Psoas muscle (tissue), 8 donors: ENCODE measurements around the gene PARD6B. TPM values are rescaled to one million over a fixed set of nuclear protein-coding genes. Genes with fewer than 3 reads are reported as not detected.

ENCODE experiments used
- ATAC-seq, 4 donors: fragments of 200-7000 bp; cut with Tn5 transposase; one replicate each; pipeline ENCODE4 v1.9.1; 2020; ENCODE audit warnings: moderate library complexity in 3 of 4, mild to moderate bottlenecking in 2 of 4
- DNase-seq, 2 donors: peaks; one replicate each; pipeline ENCODE4 v3.0.0-alpha.2; 2020
- H3K27ac ChIP-seq: fragments of 200-600 bp; one replicate; pipeline ENCODE4 v1.8.0; 2022
- H3K27me3 ChIP-seq, 3 donors: fragments of 200-600 bp in 1 of 3; one replicate each; pipeline versions ENCODE4 v1.6.1 to v1.8.0; 2013 to 2022; ENCODE audit warnings: low read length in 2 of 3, mild to moderate bottlenecking in 2 of 3, moderate library complexity in 1 of 3; ENCODE audit not compliant: insufficient read depth in 3 of 3
- H3K36me3 ChIP-seq, 2 donors: fragments of 200-600 bp in 1 of 2; one replicate each; pipeline versions ENCODE4 v1.6.1 to v1.8.0; 2013 to 2022; ENCODE audit warnings: low read depth in 1 of 2, mild to moderate bottlenecking in 1 of 2, moderate library complexity in 1 of 2; ENCODE audit not compliant: insufficient read depth in 1 of 2
- H3K4me1 ChIP-seq: fragments of 200-600 bp; one replicate; pipeline ENCODE4 v1.8.0; 2022
- H3K4me3 ChIP-seq: fragments of 200-600 bp; one replicate; pipeline ENCODE4 v1.8.0; 2022; ENCODE audit warnings: mild to moderate bottlenecking
- H3K9me3 ChIP-seq: fragments of 200-600 bp; one replicate; pipeline ENCODE4 v1.8.0; 2022
- WGBS, 3 donors: extraction: QIAGEN DNeasy Blood & Tissue Kit; methylation state at CpG; one replicate each; pipeline versions ENCODE4 v1.1.6 to v1.1.7; 2013; 5-methylcytosine and 5-hydroxymethylcytosine counted together
- intact Hi-C, 2 donors: fragments of 100-400 bp; cut with DNase I; formaldehyde crosslinking; loops; one replicate each; pipeline versions ENCODE4 v1.11.0 to v1.14.2; 2022
- polyA plus RNA-seq, 3 donors: library from polyadenylated mRNA; stranded (reverse); fragments of 200-250 nt; gene quantifications; one replicate each; pipeline ENCODE4 v1.2.3, GENCODE V29; 2013
- total RNA-seq, 4 donors: library from RNA; stranded (reverse); fragmentation: NEBNext Ultra II Directional in 2 of 4; extraction: Animal tissue kit (Norgen Biotek cat#: 25700) in 2 of 4; gene quantifications; one replicate each; pipeline versions ENCODE4 v1.2.1 to v1.2.4, GENCODE V29; 2021 to 2023
- TF ChIP-seq, protein P1 (sequence below): fragments of 200-600 bp; IDR thresholded peaks from one replicate; pipeline ENCODE4 v1.8.0; 2022; ENCODE audit warnings: antibody characterized with exemption
- donor health status: healthy with polysubstance abuse.
- donor health status: DM: no; HTN: no; CAD: no; lungs with moderate emphysema.
- donor health status: Bipolar disorder and iron deficiency.
- donor health status: healthy.
- donor health status: DM: yes; HTN: yes; CAD: no.
- donor health status: DM: no; HTN: no; CAD: no.
- donor health status: DM: no; HTN: no; CAD: no.
- donor health status: DM: yes; HTN: yes; CAD: no.

PARD6B gene
- total and polyA plus RNA-seq, 7 donors, result 0.27 to 5.0 (median 0.97) TPM

GRCh38 chr20:50734730-50735679 lies 3.6 kb downstream of the PARD6B start:
- 94 to 96% (median 95%) methylated on average over 9 of the region's 9 CpGs for WGBS, 3 donors
- no peak for ATAC-seq
- intact Hi-C loops, result no loop called here
- Histone ChIP-seq H3K27me3 (no peaks in the 10 kb centered on the region), H3K4me3 (no peak overlapping the region), H3K4me1 (peaks cover 9% of the 10 kb centered on the region), H3K27ac (no peak overlapping the region), H3K9me3 (no peaks in the 10 kb centered on the region), H3K36me3 (no peaks in the 10 kb centered on the region)
- TF ChIP-seq, protein P1, sequence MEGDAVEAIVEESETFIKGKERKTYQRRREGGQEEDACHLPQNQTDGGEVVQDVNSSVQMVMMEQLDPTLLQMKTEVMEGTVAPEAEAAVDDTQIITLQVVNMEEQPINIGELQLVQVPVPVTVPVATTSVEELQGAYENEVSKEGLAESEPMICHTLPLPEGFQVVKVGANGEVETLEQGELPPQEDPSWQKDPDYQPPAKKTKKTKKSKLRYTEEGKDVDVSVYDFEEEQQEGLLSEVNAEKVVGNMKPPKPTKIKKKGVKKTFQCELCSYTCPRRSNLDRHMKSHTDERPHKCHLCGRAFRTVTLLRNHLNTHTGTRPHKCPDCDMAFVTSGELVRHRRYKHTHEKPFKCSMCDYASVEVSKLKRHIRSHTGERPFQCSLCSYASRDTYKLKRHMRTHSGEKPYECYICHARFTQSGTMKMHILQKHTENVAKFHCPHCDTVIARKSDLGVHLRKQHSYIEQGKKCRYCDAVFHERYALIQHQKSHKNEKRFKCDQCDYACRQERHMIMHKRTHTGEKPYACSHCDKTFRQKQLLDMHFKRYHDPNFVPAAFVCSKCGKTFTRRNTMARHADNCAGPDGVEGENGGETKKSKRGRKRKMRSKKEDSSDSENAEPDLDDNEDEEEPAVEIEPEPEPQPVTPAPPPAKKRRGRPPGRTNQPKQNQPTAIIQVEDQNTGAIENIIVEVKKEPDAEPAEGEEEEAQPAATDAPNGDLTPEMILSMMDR, result no peak
- no peak for DNase-seq

GRCh38 chr20:50735813-50736212 lies 4.4 kb downstream of the PARD6B start:
- Histone ChIP-seq H3K27me3 (no peaks in the 10 kb centered on the region), H3K4me3 (no peak overlapping the region), H3K36me3 (no peaks in the 10 kb centered on the region), H3K27ac (no peak overlapping the region), H3K9me3 (no peaks in the 10 kb centered on the region), H3K4me1 (peaks cover 9% of the 10 kb centered on the region)
- intact Hi-C loops, result no loop called here
- TF ChIP-seq, protein P1, result no peak
- DNase-seq, result no peak
- ATAC-seq, result no peak

GRCh38 chr20:50737352-50737751 lies 6.0 kb downstream of the PARD6B start:
- no peak for ATAC-seq
- TF ChIP-seq, protein P1, result no peak
- intact Hi-C loops, result no loop called here
- H3K27me3 ChIP-seq, result no peaks in the 10 kb centered on the region
- no peak overlapping the region for H3K4me3 ChIP-seq
- H3K4me1 ChIP-seq, result peaks cover 3% of the 10 kb centered on the region
- H3K36me3 ChIP-seq, result no peaks in the 10 kb centered on the region
- no peaks in the 10 kb centered on the region for H3K9me3 ChIP-seq
- H3K27ac ChIP-seq, result no peak overlapping the region
- WGBS, 3 donors, result 78 to 85% (median 81%) methylated on average over 4 of the region's 4 CpGs
- no peak for DNase-seq

- ATAC-seq, result no peak
- H3K27me3 ChIP-seq, result no peaks in the 10 kb centered on the region
- peaks cover 21% of the 10 kb centered on the region for H3K4me1 ChIP-seq
- H3K4me3 ChIP-seq, result no peak overlapping the region
- intact Hi-C loops, result loop anchor here in 1 of 2 donors (10.0 kb wide), 2 partner anchors 118 to 558 kb away; no protein-coding TSS in a partner anchor
- peak overlapping the region; percentile 92 for H3K27ac ChIP-seq
- WGBS, 3 donors, result 38 to 68% (median 44%) methylated on average over 4 of the region's 4 CpGs
- no peaks in the 10 kb centered on the region for H3K36me3 ChIP-seq
- no peak for DNase-seq
- no peaks in the 10 kb centered on the region for H3K9me3 ChIP-seq
- TF ChIP-seq, protein P1, result no peak
Measured at GRCh38 chr20:50743087-50743486, 11.7 kb downstream of the PARD6B start.
